ENCODE measurements around the gene IQGAP2. TPM values are rescaled to one million over a fixed set of nuclear protein-coding genes. Genes with fewer than 3 reads are reported as not detected.
"Not testable (repeated sequence)": the region's sequence is repeated elsewhere in the genome, so short reads cannot be mapped to it uniquely, and the experiment has no call there.

The IQGAP2 gene
- polyA plus RNA-seq, 1 donor (not counting 4 experiments of a cell fraction or from before 2014, with no cell fraction given): 0.14 TPM

- dilution Hi-C loops (cut with MboI; ENCODE audit: extremely low pct_ligation_motif_present, low sequenced_read_pairs): no loop called here
- TF ChIP-seq EZH2 (IDR thresholded peaks at IDR 0.05; ENCODE audit: low read length) (no peak), CTCF (optimal IDR thresholded peaks at IDR 0.05 in 1 of 3, IDR thresholded peaks at IDR 0.05 in 1 of 3, conservative IDR thresholded peaks at IDR 0.05 in 1 of 3; ENCODE audit: extremely low read depth in 1 of 3, insufficient read depth in 2 of 3, low read length in 3 of 3) (no peak)
- H3K27ac ChIP-seq (ENCODE audit: control insufficient read depth, insufficient read depth, low read length): no peak overlapping the region
Measured at GRCh38 chr5:76425928-76426804, 23.1 kb downstream of the IQGAP2 start.

GRCh38 chr5:76427206-76428140, 24.4 kb downstream of the IQGAP2 start:
- dilution Hi-C loops (cut with MboI; ENCODE audit: extremely low pct_ligation_motif_present, low sequenced_read_pairs): no loop called here
- no peak for FAIRE-seq

More at GRCh38 chr5:76425928-76426804, 23.1 kb downstream of the IQGAP2 start:
- H3K9me3 ChIP-seq (ENCODE audit: control insufficient read depth, low read depth, low read length): no peaks in the 10 kb centered on the region
- no peak overlapping the region for H3K4me2 ChIP-seq (ENCODE audit: control insufficient read depth, extremely low read depth, insufficient read depth, low read depth, low read length)
- no peaks in the 10 kb centered on the region for H3K9me1 ChIP-seq (ENCODE audit: control insufficient read depth, extremely low read depth, insufficient read depth, low read length)
- H3K4me1 ChIP-seq (ENCODE audit: control insufficient read depth, extremely low read depth, insufficient read depth, low read length): no peaks in the 10 kb centered on the region
- no peak overlapping the region for H3K4me3 ChIP-seq (ENCODE audit: control insufficient read depth in 2 of 3, extremely low read depth in 1 of 3, insufficient read depth in 2 of 3, low read depth in 1 of 3, low read length in 3 of 3)
- no peak overlapping the region for H2AFZ ChIP-seq (ENCODE audit: control insufficient read depth, low read length)
- H4K20me1 ChIP-seq (ENCODE audit: control insufficient read depth, extremely low read depth, insufficient read depth, low read length): no peaks in the 10 kb centered on the region
- H3K27me3 ChIP-seq (ENCODE audit: control insufficient read depth, extremely low read depth, insufficient read depth, low read length): no peaks in the 10 kb centered on the region
- H3K36me3 ChIP-seq (ENCODE audit: control insufficient read depth in 2 of 2, extremely low read depth in 1 of 2, insufficient read depth in 2 of 2, low read length in 2 of 2): no peaks in the 10 kb centered on the region
- DNase-seq (ENCODE audit: low read depth, low spot score): no peak
- no peaks in the 10 kb centered on the region for H3K79me2 ChIP-seq (ENCODE audit: control insufficient read depth, insufficient read depth, low read length)
- H3K9ac ChIP-seq (ENCODE audit: control insufficient read depth, extremely low read depth, insufficient read depth, low read length): no peak overlapping the region
- no peak for FAIRE-seq

GRCh38 chr5:76428550-76428949, 25.5 kb downstream of the IQGAP2 start:
- H4K20me1 ChIP-seq (ENCODE audit: control insufficient read depth, extremely low read depth, insufficient read depth, low read length); H3K36me3 ChIP-seq (ENCODE audit: control insufficient read depth in 2 of 2, extremely low read depth in 1 of 2, insufficient read depth in 2 of 2, low read length in 2 of 2); H2AFZ ChIP-seq (ENCODE audit: control insufficient read depth, low read length); FAIRE-seq; H3K27ac ChIP-seq (ENCODE audit: control insufficient read depth, insufficient read depth, low read length); H3K9me1 ChIP-seq (ENCODE audit: control insufficient read depth, extremely low read depth, insufficient read depth, low read length); H3K4me3 ChIP-seq (ENCODE audit: control insufficient read depth in 2 of 3, extremely low read depth in 1 of 3, insufficient read depth in 2 of 3, low read depth in 1 of 3, low read length in 3 of 3); H3K79me2 ChIP-seq (ENCODE audit: control insufficient read depth, insufficient read depth, low read length); dilution Hi-C loops (cut with MboI; ENCODE audit: extremely low pct_ligation_motif_present, low sequenced_read_pairs); DNase-seq (ENCODE audit: low read depth, low spot score); H3K4me1 ChIP-seq (ENCODE audit: control insufficient read depth, extremely low read depth, insufficient read depth, low read length); H3K9ac ChIP-seq (ENCODE audit: control insufficient read depth, extremely low read depth, insufficient read depth, low read length); H3K27me3 ChIP-seq (ENCODE audit: control insufficient read depth, extremely low read depth, insufficient read depth, low read length); H3K4me2 ChIP-seq (ENCODE audit: control insufficient read depth, extremely low read depth, insufficient read depth, low read depth, low read length); H3K9me3 ChIP-seq (ENCODE audit: control insufficient read depth, low read depth, low read length): not testable (repeated sequence)

More at GRCh38 chr5:76427206-76428140, 24.4 kb downstream of the IQGAP2 start:
- Histone ChIP-seq H3K79me2 (ENCODE audit: control insufficient read depth, insufficient read depth, low read length) (no peaks in the 10 kb centered on the region), H4K20me1 (ENCODE audit: control insufficient read depth, extremely low read depth, insufficient read depth, low read length) (no peaks in the 10 kb centered on the region), H3K27me3 (ENCODE audit: control insufficient read depth, extremely low read depth, insufficient read depth, low read length) (no peaks in the 10 kb centered on the region), H2AFZ (ENCODE audit: control insufficient read depth, low read length) (no peak overlapping the region), H3K9me3 (ENCODE audit: control insufficient read depth, low read depth, low read length) (no peaks in the 10 kb centered on the region), H3K4me3 (ENCODE audit: control insufficient read depth in 2 of 3, extremely low read depth in 1 of 3, insufficient read depth in 2 of 3, low read depth in 1 of 3, low read length in 3 of 3) (no peak overlapping the region), H3K4me1 (ENCODE audit: control insufficient read depth, extremely low read depth, insufficient read depth, low read length) (no peaks in the 10 kb centered on the region), H3K9ac (ENCODE audit: control insufficient read depth, extremely low read depth, insufficient read depth, low read length) (no peak overlapping the region), H3K9me1 (ENCODE audit: control insufficient read depth, extremely low read depth, insufficient read depth, low read length) (no peaks in the 10 kb centered on the region), H3K27ac (ENCODE audit: control insufficient read depth, insufficient read depth, low read length) (no peak overlapping the region), H3K36me3 (ENCODE audit: control insufficient read depth in 2 of 2, extremely low read depth in 1 of 2, insufficient read depth in 2 of 2, low read length in 2 of 2) (no peaks in the 10 kb centered on the region), H3K4me2 (ENCODE audit: control insufficient read depth, extremely low read depth, insufficient read depth, low read depth, low read length) (no peak overlapping the region)
- TF ChIP-seq CTCF (optimal IDR thresholded peaks at IDR 0.05 in 1 of 3, IDR thresholded peaks at IDR 0.05 in 1 of 3, conservative IDR thresholded peaks at IDR 0.05 in 1 of 3; ENCODE audit: extremely low read depth in 1 of 3, insufficient read depth in 2 of 3, low read length in 3 of 3) (no peak), EZH2 (IDR thresholded peaks at IDR 0.05; ENCODE audit: low read length) (no peak)
- DNase-seq (ENCODE audit: low read depth, low spot score): no peak

All from keratinocyte (primary cell).